Kidney tubule cell (primary cell): ENCODE results near the gene SLC35A4.
A peak's percentile ranks its signal among the peaks of the same experiment; 100 is the strongest.
"Not testable (repeated sequence)": the region's sequence is repeated elsewhere in the genome, so short reads cannot be mapped to it uniquely, and the experiment has no call there.

Experiments used
- DNase-seq: peaks from one replicate; pipeline ENCODE4 v3.0.0-alpha.2; 2018; ENCODE audit warnings: low spot score

SLC35A4 gene

GRCh38 chr5:140557965-140558364, 6.7 kb upstream of the SLC35A4 start:
- DNase-seq, result no peak

- DNase-seq, result no peak
Measured at GRCh38 chr5:140558542-140558941, 6.1 kb upstream of the SLC35A4 start.

- DNase-seq, result no peak
Measured at GRCh38 chr5:140560227-140560626, 4.4 kb upstream of the SLC35A4 start.

GRCh38 chr5:140561753-140562523, 2.7 kb upstream of the SLC35A4 start:
- DNase-seq, result no peak

GRCh38 chr5:140563596-140563995, 1.0 kb upstream of the SLC35A4 start:
- no peak for DNase-seq

GRCh38 chr5:140565024-140565779, 574 bp downstream of the SLC35A4 start:
- peak; percentile 63 for DNase-seq

- no peak for DNase-seq
Measured at GRCh38 chr5:140565780-140566095, 1.1 kb downstream of the SLC35A4 start.

- DNase-seq, result no peak
Measured at GRCh38 chr5:140566665-140567064, 2.0 kb downstream of the SLC35A4 start.

- no peak for DNase-seq
Measured at GRCh38 chr5:140567136-140567818, 2.6 kb downstream of the SLC35A4 start.

- DNase-seq, result no peak
Measured at GRCh38 chr5:140567871-140568270, 3.2 kb downstream of the SLC35A4 start.

GRCh38 chr5:140568443-140569063, 3.9 kb downstream of the SLC35A4 start:
- DNase-seq, result no peak

GRCh38 chr5:140569197-140569596, 4.6 kb downstream of the SLC35A4 start:
- no peak for DNase-seq

GRCh38 chr5:140570058-140570457, 5.4 kb downstream of the SLC35A4 start:
- DNase-seq, result no peak

GRCh38 chr5:140570488-140570887, 5.9 kb downstream of the SLC35A4 start:
- DNase-seq, result no peak

- no peak for DNase-seq
Measured at GRCh38 chr5:140571105-140571504, 6.5 kb downstream of the SLC35A4 start.

GRCh38 chr5:140573683-140574082, 9.1 kb downstream of the SLC35A4 start:
- DNase-seq, result no peak

GRCh38 chr5:140574165-140574564, 9.5 kb downstream of the SLC35A4 start:
- no peak for DNase-seq

GRCh38 chr5:140575309-140575708, 10.7 kb downstream of the SLC35A4 start:
- DNase-seq, result no peak

- no peak for DNase-seq
Measured at GRCh38 chr5:140576776-140577201, 12.2 kb downstream of the SLC35A4 start.

- not testable (repeated sequence) for DNase-seq
Measured at GRCh38 chr5:140579188-140579747, 14.6 kb downstream of the SLC35A4 start.

- no peak for DNase-seq
Measured at GRCh38 chr5:140587495-140587894, 22.9 kb downstream of the SLC35A4 start.
